ENCODE data around the gene SNAP91.
"Not testable (repeated sequence)": the region's sequence is repeated elsewhere in the genome, so short reads cannot be mapped to it uniquely, and the experiment has no call there.

SNAP91 gene

GRCh38 chr6:83708970-83709747, at the start of gene SNAP91:
SNAP91 (minus strand) TSS chr6:83709101; CDS start chr6:83707927, 1,174 bp downstream.
- DNase-seq (ENCODE audit: low spot score), result peak; percentile 2

DNA sequence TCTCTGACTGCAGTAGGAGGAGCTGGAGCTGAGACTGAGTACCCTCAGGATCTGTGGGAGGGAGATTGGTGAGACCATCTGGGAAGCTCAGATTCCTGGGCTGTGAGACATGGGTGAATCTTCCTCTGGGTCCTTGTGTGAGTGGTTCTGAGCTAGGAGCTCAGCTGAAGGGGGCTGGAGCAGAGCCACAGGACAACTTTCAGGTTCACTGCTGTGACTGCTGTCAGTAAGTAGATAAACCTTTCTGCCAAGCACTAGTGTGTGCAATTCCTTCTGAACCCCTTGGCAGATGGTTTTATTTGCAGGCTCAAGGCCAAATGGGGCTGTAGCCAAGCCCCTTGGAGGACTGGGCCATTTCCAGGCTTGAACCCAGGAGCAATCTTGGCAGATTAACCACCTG, 49.6 kb upstream of the SNAP91 start:
- no peak for DNase-seq (ENCODE audit: low spot score)

GRCh38 chr6:83757021-83757420, 48.1 kb upstream of the SNAP91 start:
- no peak for DNase-seq (ENCODE audit: low spot score)

DNA sequence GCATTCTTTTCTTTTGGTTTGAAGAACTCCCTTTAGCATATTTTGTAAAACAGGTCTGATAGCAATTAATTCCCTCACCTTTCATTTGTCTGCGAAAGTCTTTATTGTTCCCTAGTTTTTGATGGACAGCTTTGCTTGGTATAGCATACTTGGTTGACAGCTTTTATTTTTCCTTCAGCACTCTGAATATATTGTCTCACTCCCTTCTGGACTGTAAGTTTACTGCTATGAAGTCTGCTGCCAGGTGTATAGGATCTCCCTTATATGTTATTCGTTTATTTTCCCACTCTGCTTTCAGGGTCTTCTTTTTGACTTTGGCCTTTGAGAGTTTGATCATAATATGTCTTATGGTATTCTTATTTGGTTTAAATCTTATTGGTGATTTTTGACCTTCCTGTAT, 47.7 kb upstream of the SNAP91 start:
- DNase-seq (ENCODE audit: low spot score), result no peak

DNA sequence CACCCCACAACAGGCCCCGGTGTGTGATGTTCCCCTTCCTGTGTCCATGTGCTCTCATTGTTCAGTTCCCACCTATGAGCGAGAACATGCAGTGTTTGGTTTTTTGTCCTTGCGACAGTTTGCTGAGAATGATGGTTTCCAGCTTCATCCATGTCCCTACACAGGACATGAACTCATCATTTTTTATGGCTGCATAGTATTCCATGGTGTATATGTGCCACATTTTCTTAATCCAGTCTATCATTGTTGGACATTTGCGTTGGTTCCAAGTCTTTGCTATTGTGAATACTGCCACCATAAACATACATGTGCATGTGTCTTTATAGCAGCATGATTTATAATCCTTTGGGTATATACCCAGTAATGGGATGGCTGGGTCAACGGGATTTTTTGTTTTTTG, 43.5 kb upstream of the SNAP91 start:
- DNase-seq (ENCODE audit: low spot score), result not testable (repeated sequence)

DNA sequence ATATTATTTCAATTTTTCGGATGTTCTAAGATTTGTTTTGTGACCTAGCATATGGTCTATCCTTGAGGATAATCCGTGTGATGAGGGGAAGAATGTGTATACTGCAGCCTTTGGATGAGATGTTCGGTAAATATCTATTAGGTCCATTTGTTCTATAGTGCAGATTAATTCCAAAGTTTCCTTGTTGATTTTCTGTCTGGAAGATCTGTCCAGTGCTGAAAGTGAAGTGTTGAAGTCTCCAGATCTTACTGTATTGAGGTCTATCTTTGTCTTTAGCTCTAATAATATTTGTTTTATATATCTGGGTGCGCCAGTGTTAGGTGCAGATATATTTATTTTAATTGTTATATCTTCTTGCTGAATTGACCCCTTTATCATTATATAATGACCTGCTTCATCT, 32.2 kb upstream of the SNAP91 start:
- DNase-seq (ENCODE audit: low spot score), result no peak

- no peak for DNase-seq (ENCODE audit: low spot score)
Measured at GRCh38 chr6:83735461-83735860, 26.6 kb upstream of the SNAP91 start.

- DNase-seq (ENCODE audit: low spot score), result no peak
Measured at GRCh38 chr6:83729871-83730270, 21.0 kb upstream of the SNAP91 start.

DNA sequence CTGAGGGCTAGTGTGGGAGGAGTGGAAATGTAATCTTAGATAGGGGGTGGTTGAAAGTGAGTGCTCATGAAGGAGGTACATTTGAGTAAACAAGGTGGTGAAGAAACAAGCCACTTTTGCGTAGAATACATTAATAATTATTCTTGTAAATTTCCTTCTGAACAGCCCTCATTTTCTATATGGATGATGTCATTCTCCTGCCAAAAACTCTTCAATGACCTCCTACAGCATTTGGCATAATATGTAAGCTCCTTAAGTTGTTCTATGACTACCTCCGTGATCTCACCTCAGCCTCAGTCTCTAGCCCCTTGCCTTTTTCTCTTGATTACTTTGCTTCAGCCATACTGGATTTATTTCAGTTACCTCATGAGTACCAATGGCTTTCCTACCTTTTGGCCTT, 14.0 kb upstream of the SNAP91 start:
- DNase-seq (ENCODE audit: low spot score), result no peak

- no peak for DNase-seq (ENCODE audit: low spot score)
Measured at GRCh38 chr6:83717809-83718208, 8.9 kb upstream of the SNAP91 start.

GRCh38 chr6:83711958-83712357, 3.1 kb upstream of the SNAP91 start:
- no peak for DNase-seq (ENCODE audit: low spot score)

DNA sequence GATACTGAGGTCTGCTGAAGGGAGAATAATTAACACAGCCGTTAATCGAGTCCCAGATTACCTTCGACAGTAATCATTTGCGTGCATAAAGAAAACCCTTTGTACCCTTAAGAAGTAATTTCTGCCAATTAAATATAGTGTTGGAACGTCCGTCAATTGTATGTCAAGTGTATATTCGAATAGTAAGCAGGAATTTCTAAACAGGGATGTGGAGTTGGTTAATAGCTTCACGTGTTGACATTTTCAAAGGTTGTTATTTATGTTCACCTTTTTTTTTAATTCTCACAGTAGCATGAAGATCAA, 798 bp upstream of the SNAP91 start:
- no peak for DNase-seq (ENCODE audit: low spot score)

- no peak for DNase-seq (ENCODE audit: low spot score)
Measured at GRCh38 chr6:83708546-83708969, 343 bp downstream of the SNAP91 start.

GRCh38 chr6:83707829-83708545, 914 bp downstream of the SNAP91 start:
- DNase-seq (ENCODE audit: low spot score), result peak; percentile 2

DNA sequence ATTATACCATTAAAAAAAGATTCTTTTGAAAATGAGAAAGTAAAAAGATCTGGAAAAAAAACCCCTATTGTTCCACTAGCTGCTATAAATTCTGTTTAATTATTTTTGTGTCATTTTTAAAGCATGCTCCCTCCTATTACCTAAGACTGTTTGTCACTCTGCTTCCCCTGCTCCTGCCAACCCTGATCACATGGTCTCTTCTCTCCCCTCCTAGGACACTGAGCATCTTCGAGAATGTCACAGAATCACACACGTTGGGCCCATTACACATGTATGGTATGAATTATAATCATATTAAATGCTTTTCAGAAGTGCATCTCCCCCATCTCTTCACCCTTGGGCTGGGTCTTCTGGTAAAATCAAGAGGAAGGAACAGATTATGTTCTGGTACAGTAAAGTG, 6.2 kb downstream of the SNAP91 start:
- no peak for DNase-seq (ENCODE audit: low spot score)

DNA sequence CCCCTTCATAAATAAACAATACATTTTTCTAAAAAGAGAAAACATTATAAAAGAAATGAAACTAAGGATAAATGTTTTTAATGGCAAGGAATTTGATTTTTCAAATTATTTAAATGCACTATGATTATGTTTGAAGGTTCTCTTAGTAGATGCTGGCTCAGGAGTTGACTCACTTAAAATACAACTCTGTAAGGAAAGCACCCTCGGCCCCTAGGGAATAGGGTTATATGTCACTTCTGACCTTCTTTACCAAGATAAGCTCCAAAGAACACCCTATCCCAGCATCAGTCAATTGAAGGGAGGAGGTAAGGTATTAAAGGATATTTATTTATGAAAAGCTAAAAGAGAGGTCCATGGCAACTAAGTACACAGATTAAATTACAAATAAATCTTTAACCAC, 6.8 kb downstream of the SNAP91 start:
- no peak for DNase-seq (ENCODE audit: low spot score)

DNA sequence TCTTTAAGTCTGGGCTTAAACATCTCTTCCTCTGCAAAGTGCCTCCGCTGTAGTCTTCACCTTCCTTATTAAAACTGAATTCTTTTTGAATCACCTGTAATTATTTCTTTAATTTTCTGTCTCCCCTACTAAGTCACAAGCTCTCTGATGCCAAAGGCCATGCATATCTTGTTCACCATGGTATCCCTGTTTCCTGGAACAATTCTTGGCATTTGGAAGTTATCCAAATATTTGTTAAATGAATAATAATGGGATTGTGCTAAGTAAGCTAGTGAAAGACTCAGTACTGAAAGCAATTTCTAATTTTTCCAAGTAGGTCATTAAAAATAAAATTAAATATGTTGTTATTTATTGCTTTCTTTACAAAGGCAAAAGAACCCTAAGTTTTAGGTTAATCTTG, 12.2 kb downstream of the SNAP91 start:
- DNase-seq (ENCODE audit: low spot score), result no peak

- no peak for DNase-seq (ENCODE audit: low spot score)
Measured at GRCh38 chr6:83685481-83685880, 23.4 kb downstream of the SNAP91 start.

DNA sequence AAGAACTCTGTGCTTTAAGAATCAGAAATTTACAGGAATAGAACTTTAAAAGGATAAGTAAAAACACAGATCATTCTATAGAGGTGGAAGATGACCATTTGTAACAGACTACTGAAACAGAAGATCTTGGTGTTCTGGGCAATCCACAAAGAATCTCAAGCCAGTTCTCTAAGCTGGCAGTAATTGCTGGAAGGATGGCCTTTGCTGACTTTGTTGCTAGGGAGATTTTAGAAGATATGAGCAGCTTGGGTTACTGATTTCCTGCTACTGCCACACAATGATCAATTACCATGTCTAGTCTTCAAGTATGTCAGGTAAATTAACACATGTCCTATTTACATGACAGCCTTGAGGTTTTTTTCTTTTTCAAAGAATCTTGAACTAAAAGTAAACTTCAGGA, 31.1 kb downstream of the SNAP91 start:
- DNase-seq (ENCODE audit: low spot score), result no peak

DNA sequence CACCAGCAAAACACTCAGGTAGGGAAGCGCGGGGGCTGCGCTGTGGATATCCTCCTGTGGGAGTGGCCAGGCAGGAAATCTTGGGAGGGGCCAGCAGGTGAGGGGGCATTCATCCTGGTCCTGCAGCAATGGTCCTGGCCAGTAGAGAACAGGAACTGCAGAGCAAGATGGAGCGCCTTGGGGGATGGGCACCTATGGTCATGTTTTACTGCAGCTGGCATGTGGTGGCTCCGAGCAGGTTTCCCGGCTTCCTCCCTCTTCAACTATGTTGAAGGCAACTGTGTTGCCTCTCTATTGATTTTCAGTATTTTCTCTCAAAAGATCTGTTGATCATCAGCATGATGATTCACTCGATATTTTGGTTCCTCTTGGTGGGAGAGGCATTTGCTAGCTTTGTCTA, 70.9 kb downstream of the SNAP91 start:
- no peak for DNase-seq (ENCODE audit: low spot score)

GRCh38 chr6:83636800-83637199, 72.1 kb downstream of the SNAP91 start:
- no peak for DNase-seq (ENCODE audit: low spot score)

DNA sequence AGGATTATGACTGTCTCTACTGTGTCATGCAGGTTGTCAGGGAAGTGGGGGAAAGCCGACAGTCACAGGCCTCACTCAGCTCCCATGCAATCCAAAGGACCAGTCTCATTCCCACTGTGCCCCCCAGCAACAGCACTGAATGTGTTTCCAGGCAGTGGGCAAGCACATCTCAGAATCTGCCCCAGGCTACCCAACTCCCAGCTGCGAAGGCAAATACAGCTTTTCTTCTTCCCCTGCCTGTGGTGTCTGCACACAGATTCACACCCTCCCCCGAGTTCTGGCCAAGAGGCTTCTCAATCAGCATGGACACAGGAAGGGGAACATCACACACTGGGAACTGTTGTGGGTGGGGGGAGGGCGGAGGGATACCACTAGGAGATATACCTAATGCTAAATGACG, 75.3 kb downstream of the SNAP91 start:
- no peak for DNase-seq (ENCODE audit: low spot score)

- no peak for DNase-seq (ENCODE audit: low spot score)
Measured at GRCh38 chr6:83633149-83633548, 75.8 kb downstream of the SNAP91 start.

- not testable (repeated sequence) for DNase-seq (ENCODE audit: low spot score)
Measured at GRCh38 chr6:83629908-83630307, 79.0 kb downstream of the SNAP91 start.

Data from germinal center (tissue), 1 donor.